GM23338 (cell line): ENCODE results near the gene SNF8.

ENCODE experiments used
- EZH2 ChIP-seq: fragments of 200-600 bp; sonication (generic); IDR thresholded peaks from one replicate; pipeline ENCODE4 v1.8.0; 2017; ENCODE audit warnings: antibody characterized with exemption, mild to moderate bottlenecking, low read depth; ENCODE audit not compliant: unreplicated experiment
- EZH2phosphoT487 ChIP-seq: fragments of 200-600 bp; sonication (generic); IDR thresholded peaks from one replicate; pipeline ENCODE4 v1.8.1; 2018; ENCODE audit warnings: antibody characterized with exemption; ENCODE audit not compliant: unreplicated experiment
- JUNB ChIP-seq: IDR thresholded peaks from one replicate; pipeline ENCODE4 v1.6.1; 2016; ENCODE audit warnings: antibody characterized with exemption; ENCODE audit not compliant: unreplicated experiment
- TF ChIP-seq, protein P1 (sequence below), 2 experiments: fragments of 200-600 bp in 1 of 2; sonication (generic) in 1 of 2; conservative IDR thresholded peaks; 2 replicates each; pipeline versions ENCODE4 v1.5.1 to v1.6.1; 2016 to 2017; ENCODE audit warnings: antibody characterized with exemption in 2 of 2, low read depth in 2 of 2, mild to moderate bottlenecking in 2 of 2, moderate library complexity in 1 of 2

DNA sequence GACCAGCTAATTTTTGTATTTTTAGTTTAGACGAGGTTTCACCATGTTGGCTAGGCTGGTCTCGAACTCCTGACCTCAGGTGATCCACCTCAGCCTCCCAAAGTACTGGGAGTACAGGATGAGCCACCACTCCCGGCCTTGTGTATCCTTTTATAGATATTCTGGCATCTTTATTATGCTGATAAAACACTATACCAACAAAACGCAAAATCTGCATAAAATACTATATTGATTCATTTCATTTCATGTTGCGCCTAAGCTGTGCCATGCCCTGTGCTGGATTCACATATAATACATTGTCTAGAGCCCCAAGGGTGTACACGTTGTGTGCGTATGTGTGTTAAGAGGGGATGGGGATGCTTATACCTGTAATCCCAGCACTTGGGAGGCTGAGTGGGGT is 40.2 kb downstream of the SNF8 start:
- TF ChIP-seq, protein P1, sequence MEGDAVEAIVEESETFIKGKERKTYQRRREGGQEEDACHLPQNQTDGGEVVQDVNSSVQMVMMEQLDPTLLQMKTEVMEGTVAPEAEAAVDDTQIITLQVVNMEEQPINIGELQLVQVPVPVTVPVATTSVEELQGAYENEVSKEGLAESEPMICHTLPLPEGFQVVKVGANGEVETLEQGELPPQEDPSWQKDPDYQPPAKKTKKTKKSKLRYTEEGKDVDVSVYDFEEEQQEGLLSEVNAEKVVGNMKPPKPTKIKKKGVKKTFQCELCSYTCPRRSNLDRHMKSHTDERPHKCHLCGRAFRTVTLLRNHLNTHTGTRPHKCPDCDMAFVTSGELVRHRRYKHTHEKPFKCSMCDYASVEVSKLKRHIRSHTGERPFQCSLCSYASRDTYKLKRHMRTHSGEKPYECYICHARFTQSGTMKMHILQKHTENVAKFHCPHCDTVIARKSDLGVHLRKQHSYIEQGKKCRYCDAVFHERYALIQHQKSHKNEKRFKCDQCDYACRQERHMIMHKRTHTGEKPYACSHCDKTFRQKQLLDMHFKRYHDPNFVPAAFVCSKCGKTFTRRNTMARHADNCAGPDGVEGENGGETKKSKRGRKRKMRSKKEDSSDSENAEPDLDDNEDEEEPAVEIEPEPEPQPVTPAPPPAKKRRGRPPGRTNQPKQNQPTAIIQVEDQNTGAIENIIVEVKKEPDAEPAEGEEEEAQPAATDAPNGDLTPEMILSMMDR (conservative IDR thresholded peaks at IDR 0.05; ENCODE audit: low read depth in 2 of 2) = no peak
- TF ChIP-seq EZH2phosphoT487 (no peak), JUNB (no peak), EZH2 (no peak)
